Left hindlimb (tissue), 1 donor: Measurements from ENCODE around the gene CDK5R1.
"Not testable (repeated sequence)": the region's sequence is repeated elsewhere in the genome, so short reads cannot be mapped to it uniquely, and the experiment has no call there.

Source experiments
- DNase-seq: peaks from one replicate; pipeline ENCODE4 v3.0.0-alpha.2; 2018

The CDK5R1 gene

GRCh38 chr17:32519228-32520103 is 32.7 kb downstream of the CDK5R1 start:
- DNase-seq, result peak; percentile 70

GRCh38 chr17:32520104-32520701 is 33.4 kb downstream of the CDK5R1 start:
- DNase-seq, result peak; percentile 45

- no peak for DNase-seq
Observed at GRCh38 chr17:32520737-32521404, 34.1 kb downstream of the CDK5R1 start.

- no peak for DNase-seq
Observed at GRCh38 chr17:32523017-32523680, 36.4 kb downstream of the CDK5R1 start.

GRCh38 chr17:32523827-32524552 is 37.2 kb downstream of the CDK5R1 start:
- no peak for DNase-seq

- not testable (repeated sequence) for DNase-seq
Observed at GRCh38 chr17:32524553-32524880, 37.7 kb downstream of the CDK5R1 start.

- no peak for DNase-seq
Observed at GRCh38 chr17:32525122-32525521, 38.3 kb downstream of the CDK5R1 start.

- no peak for DNase-seq
Observed at GRCh38 chr17:32527146-32527545, 40.4 kb downstream of the CDK5R1 start.

- no peak for DNase-seq
Observed at GRCh38 chr17:32528825-32529224, 42.0 kb downstream of the CDK5R1 start.

GRCh38 chr17:32529604-32530003 is 42.8 kb downstream of the CDK5R1 start:
- no peak for DNase-seq

GRCh38 chr17:32533296-32533695 is 46.5 kb downstream of the CDK5R1 start:
- DNase-seq, result no peak

GRCh38 chr17:32536736-32537643 is 50.2 kb downstream of the CDK5R1 start:
- no peak for DNase-seq
